GM12892 (cell line): ENCODE measurements around the gene TIMMDC1.
A peak's percentile ranks its signal among the peaks of the same experiment; 100 is the strongest.

Experiments used
- DNase-seq: peaks from one replicate; pipeline ENCODE4 v3.0.0; 2011; ENCODE audit not compliant: insufficient read length
- FAIRE-seq: peaks from 2 replicates; lab custom pipeline; 2011; peaks lifted over from hg19 to GRCh38; lab: Jason Lieb, UNC
- POLR2A ChIP-seq: IDR thresholded peaks from 2 replicates; pipeline ENCODE4 v1.6.1; 2011; ENCODE audit warnings: low read depth, low read length, control low read depth
- POLR2AphosphoS5 ChIP-seq: IDR thresholded peaks from 2 replicates; pipeline ENCODE4 v1.6.1; 2011; ENCODE audit warnings: low read depth, low read length, control low read depth
- TAF1 ChIP-seq: IDR thresholded peaks from 2 replicates; pipeline ENCODE4 v1.6.1; 2011; ENCODE audit warnings: low read depth, mild to moderate bottlenecking, control low read depth, low read length, borderline replicate concordance

The TIMMDC1 gene

GRCh38 chr3:119490153-119490552, 8.2 kb upstream of the TIMMDC1 start:
- no peak for TF ChIP-seq POLR2A
- no peak for TF ChIP-seq POLR2AphosphoS5
- no peak for TF ChIP-seq TAF1
- FAIRE-seq (no peak), DNase-seq (no peak)

GRCh38 chr3:119492128-119492527, 6.2 kb upstream of the TIMMDC1 start:
- FAIRE-seq (no peak), DNase-seq (no peak)
- TF ChIP-seq POLR2AphosphoS5 (no peak), TAF1 (no peak), POLR2A (no peak)

- FAIRE-seq (no peak), DNase-seq (no peak)
- TF ChIP-seq POLR2A (no peak), POLR2AphosphoS5 (no peak), TAF1 (no peak)
These were observed 5.5 kb upstream of the TIMMDC1 start for GRCh38 chr3:119492810-119493209.

GRCh38 chr3:119494597-119494996, 3.8 kb upstream of the TIMMDC1 start:
- FAIRE-seq (no peak), DNase-seq (no peak)
- TF ChIP-seq POLR2AphosphoS5: no peak
- TF ChIP-seq TAF1: no peak

- no peak for FAIRE-seq
These were observed 544 bp upstream of the TIMMDC1 start for GRCh38 chr3:119497820-119498185.

GRCh38 chr3:119500265-119500664, 1.9 kb downstream of the TIMMDC1 start:
- TF ChIP-seq TAF1 (no peak), POLR2AphosphoS5 (no peak), POLR2A (no peak)
- DNase-seq: no peak
- FAIRE-seq: no peak

More at GRCh38 chr3:119497820-119498185, 544 bp upstream of the TIMMDC1 start:
- TF ChIP-seq POLR2A (no peak), TAF1 (no peak), POLR2AphosphoS5 (no peak)
- DNase-seq: no peak

GRCh38 chr3:119500901-119501300, 2.6 kb downstream of the TIMMDC1 start:
- FAIRE-seq (no peak), DNase-seq (no peak)
- TF ChIP-seq POLR2AphosphoS5: no peak
- TF ChIP-seq POLR2A: no peak
- TF ChIP-seq TAF1: no peak

GRCh38 chr3:119506631-119507030, 8.3 kb downstream of the TIMMDC1 start:
- FAIRE-seq (peak; percentile 14), DNase-seq (no peak)
- TF ChIP-seq TAF1 (no peak), POLR2AphosphoS5 (no peak)

- TF ChIP-seq TAF1: no peak
- FAIRE-seq (no peak), DNase-seq (no peak)
These were observed 9.1 kb downstream of the TIMMDC1 start for GRCh38 chr3:119507404-119507803.

- FAIRE-seq (peak; percentile 69), DNase-seq (no peak)
- TF ChIP-seq POLR2A (no peak), TAF1 (no peak), POLR2AphosphoS5 (no peak)
These were observed 10.0 kb downstream of the TIMMDC1 start for GRCh38 chr3:119508172-119508845.

GRCh38 chr3:119510690-119511089, 12.3 kb downstream of the TIMMDC1 start:
- no peak for DNase-seq
- TF ChIP-seq POLR2A (no peak), TAF1 (no peak), POLR2AphosphoS5 (no peak)
- no peak for FAIRE-seq

- TF ChIP-seq POLR2A (no peak), TAF1 (no peak), POLR2AphosphoS5 (no peak)
- FAIRE-seq (no peak), DNase-seq (no peak)
These were observed 16.3 kb downstream of the TIMMDC1 start for GRCh38 chr3:119514637-119515036.

GRCh38 chr3:119517112-119517511, 18.8 kb downstream of the TIMMDC1 start:
- FAIRE-seq (no peak), DNase-seq (no peak)
- TF ChIP-seq TAF1 (no peak), POLR2AphosphoS5 (no peak), POLR2A (no peak)
